HepG2 (cell line): ENCODE measurements around the gene ALDH2. TPM values are rescaled to one million over a fixed set of nuclear protein-coding genes. Genes with fewer than 3 reads are reported as not detected.

ENCODE experiments used
- DBP ChIP-seq: sonication (generic); formaldehyde crosslinking; IDR thresholded peaks from 2 replicates; pipeline ENCODE4 v1.4.0; 2020; ENCODE audit warnings: missing genetic modification reagents; ENCODE audit errors: not compliant biosample characterization
- HMGXB3 ChIP-seq: sonication (generic); formaldehyde crosslinking; IDR thresholded peaks from 2 replicates; pipeline ENCODE4 v1.4.0; 2020; ENCODE audit warnings: missing genetic modification reagents, borderline replicate concordance
- MAZ ChIP-seq, 2 experiments: sonication (generic) in 1 of 2; formaldehyde crosslinking in 1 of 2; IDR thresholded peaks; 2 replicates each; pipeline versions ENCODE4 v1.5.0 to v1.6.1; 2012 to 2020; ENCODE audit warnings: low read depth in 2 of 2, mild to moderate bottlenecking in 2 of 2, borderline replicate concordance in 1 of 2, improper control_type of control experiment in 1 of 2, low read length in 1 of 2, missing genetic modification reagents in 1 of 2, moderate library complexity in 1 of 2
- MTERF4 ChIP-seq: sonication (generic); formaldehyde crosslinking; IDR thresholded peaks from 2 replicates; pipeline ENCODE4 v1.8.0; 2023; ENCODE audit warnings: mild to moderate bottlenecking, missing genetic modification reagents
- REPIN1 ChIP-seq: sonication (generic); formaldehyde crosslinking; IDR thresholded peaks from 2 replicates; pipeline ENCODE4 v1.8.0; 2022; ENCODE audit warnings: missing genetic modification reagents, low read depth, mild to moderate bottlenecking, borderline replicate concordance
- RFXANK ChIP-seq: IDR thresholded peaks from 2 replicates; pipeline ENCODE4 v1.6.1; 2016
- TFDP1 ChIP-seq: IDR thresholded peaks from 2 replicates; pipeline ENCODE4 v1.6.1; 2016; ENCODE audit warnings: missing compliant biosample characterization, missing genetic modification reagents, borderline replicate concordance
- TMF1 ChIP-seq: sonication (generic); formaldehyde crosslinking; IDR thresholded peaks from 2 replicates; pipeline ENCODE4 v1.8.1; 2022; ENCODE audit warnings: low read depth, missing genetic modification reagents
- ZBTB38 ChIP-seq: sonication (generic); formaldehyde crosslinking; IDR thresholded peaks from 2 replicates; pipeline ENCODE4 v1.5.1; 2020; ENCODE audit warnings: mild to moderate bottlenecking, missing genetic modification reagents
- ZNF30 ChIP-seq: sonication (generic); formaldehyde crosslinking; IDR thresholded peaks from 2 replicates; pipeline ENCODE4 v1.5.0; 2020; ENCODE audit warnings: mild to moderate bottlenecking, missing genetic modification reagents
- ZNF367 ChIP-seq: sonication (generic); formaldehyde crosslinking; IDR thresholded peaks from 2 replicates; pipeline ENCODE4 v1.4.0; 2020; ENCODE audit warnings: missing genetic modification reagents, borderline replicate concordance
- ZNF770 ChIP-seq: sonication (generic); formaldehyde crosslinking; IDR thresholded peaks from 2 replicates; pipeline ENCODE4 v1.5.0; 2020; ENCODE audit warnings: mild to moderate bottlenecking, missing genetic modification reagents
- polyA plus RNA-seq, 8 experiments: library from polyadenylated mRNA; depleted of rRNA in 3 of 8; stranded (reverse) in 7 of 8; unstranded in 1 of 8; fragments of >200 nt; fragmentation: Illumina TruSeq in 4 of 8; extraction: Trizol in 4 of 8; gene quantifications; 2 replicates each; pipeline versions ENCODE4 v1.2.1 to v1.2.3, GENCODE V29; 2011 to 2016; ENCODE audit warnings: low read depth in 4 of 8, missing spikeins in 1 of 8, mixed read lengths in 1 of 8; ENCODE audit not compliant: insufficient read depth in 1 of 8
- total RNA-seq, 5 experiments: library from RNA; depleted of rRNA; stranded (reverse); fragments of >200 nt; fragmentation: Illumina TruSeq; extraction: Trizol; gene quantifications; 2 replicates each; pipeline ENCODE4 v1.2.3, GENCODE V29; 2016; ENCODE audit warnings: low read depth in 1 of 5

ALDH2 gene
- total and polyA plus RNA-seq, 2 of the 13 experiments (the other 11 are each of a cell fraction or from before 2014, with no cell fraction given): 78.8 to 103 TPM

- TF ChIP-seq ZNF770 (CRISPR knock-in tag) (peak; percentile 68; the same call in 1 of the 2 replicates), TMF1 (CRISPR knock-in tag) (no peak; the same call in 1 of the 2 replicates), MAZ (IDR thresholded peaks at IDR 0.05; ENCODE audit: borderline replicate concordance, low read depth, low read length) (no peak), MAZ (CRISPR knock-in tag; IDR thresholded peaks at IDR 0.05; ENCODE audit: low read depth) (peak; percentile 68), HMGXB3 (CRISPR knock-in tag) (peak; percentile 42), ZNF30 (CRISPR knock-in tag) (no peak), ZBTB38 (CRISPR knock-in tag) (peak; percentile 70; the same call in 1 of the 2 replicates), DBP (CRISPR knock-in tag) (peak; percentile 52), MTERF4 (CRISPR knock-in tag) (peak; percentile 23; the same call in 1 of the 2 replicates), RFXANK (no peak), TFDP1 (CRISPR knock-in tag) (peak; percentile 61; the same call in 1 of the 2 replicates), REPIN1 (CRISPR knock-in tag) (peak; percentile 95), ZNF367 (CRISPR knock-in tag) (no peak)
Observed at GRCh38 chr12:111841750-111842555, 75.2 kb downstream of the ALDH2 start, which contains the start of gene MAPKAPK5 (continued).
